Measurements from ENCODE around the gene ST8SIA2. TPM values are rescaled to one million over a fixed set of nuclear protein-coding genes. Genes with fewer than 3 reads are reported as not detected.

ST8SIA2 gene, protein sequence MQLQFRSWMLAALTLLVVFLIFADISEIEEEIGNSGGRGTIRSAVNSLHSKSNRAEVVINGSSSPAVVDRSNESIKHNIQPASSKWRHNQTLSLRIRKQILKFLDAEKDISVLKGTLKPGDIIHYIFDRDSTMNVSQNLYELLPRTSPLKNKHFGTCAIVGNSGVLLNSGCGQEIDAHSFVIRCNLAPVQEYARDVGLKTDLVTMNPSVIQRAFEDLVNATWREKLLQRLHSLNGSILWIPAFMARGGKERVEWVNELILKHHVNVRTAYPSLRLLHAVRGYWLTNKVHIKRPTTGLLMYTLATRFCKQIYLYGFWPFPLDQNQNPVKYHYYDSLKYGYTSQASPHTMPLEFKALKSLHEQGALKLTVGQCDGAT
- under 0.01 TPM in 1 of 2 replicates, not detected in the other for total RNA-seq

GRCh38 chr15:92393071-92393979, at the start of gene ST8SIA2:
TSS of gene ST8SIA2 (plus strand) at chr15:92393881. CDS start at chr15:92394065, 184 bp downstream.
- no peak within 1 kb of the TSS for H3K4me3 ChIP-seq (ENCODE audit: low read depth, low read length)
- no peak for DNase-seq (ENCODE audit: low read depth)
- TF ChIP-seq CTCF (IDR thresholded peaks at IDR 0.05; ENCODE audit: insufficient read depth, low read depth, low read length) = no peak

DNA sequence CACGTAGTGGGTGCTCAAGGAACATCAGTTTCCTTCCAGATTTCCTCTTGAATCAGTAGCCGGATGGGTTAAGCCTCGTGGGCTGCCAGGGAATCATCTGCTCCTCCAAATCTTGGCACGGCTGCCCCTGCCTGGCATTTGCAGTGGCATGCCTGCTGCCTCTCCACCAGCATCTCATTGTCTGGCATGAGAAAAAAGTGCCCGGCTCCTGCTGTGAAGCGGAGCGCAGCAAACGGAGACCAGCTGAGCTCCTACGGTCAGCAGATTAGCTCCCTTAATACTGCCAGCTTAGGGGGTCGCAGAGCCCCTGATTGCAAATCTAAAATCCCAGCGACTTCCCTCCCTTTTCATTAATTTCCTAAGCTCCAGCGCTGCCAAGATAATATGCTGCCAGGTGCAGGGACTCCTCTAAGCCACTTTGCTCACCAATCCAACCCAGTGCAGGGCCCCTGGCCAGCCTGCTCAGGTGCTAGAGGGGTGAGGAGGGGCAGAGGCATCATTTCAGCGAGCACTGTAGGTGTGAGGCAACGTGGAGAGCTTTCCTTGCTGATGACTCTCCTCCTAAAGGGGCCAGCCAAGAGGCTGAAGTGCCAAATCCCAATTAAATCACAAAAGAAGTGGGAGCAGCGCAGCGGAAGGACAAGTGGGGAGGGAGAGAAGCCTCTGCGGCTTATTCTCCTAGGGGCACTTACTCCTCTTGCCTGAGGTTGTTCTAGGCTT, 49.6 kb upstream of the ST8SIA2 start:
- DNase-seq (ENCODE audit: low read depth) = no peak
- H3K4me3 ChIP-seq (ENCODE audit: low read depth, low read length) = no peak overlapping the region
- TF ChIP-seq CTCF (IDR thresholded peaks at IDR 0.05; ENCODE audit: insufficient read depth, low read depth, low read length) = no peak

GRCh38 chr15:92346063-92346462, 47.6 kb upstream of the ST8SIA2 start:
- H3K4me3 ChIP-seq (ENCODE audit: low read depth, low read length) = no peak overlapping the region
- no peak for TF ChIP-seq CTCF (IDR thresholded peaks at IDR 0.05; ENCODE audit: insufficient read depth, low read depth, low read length)
- DNase-seq (ENCODE audit: low read depth) = no peak

DNA sequence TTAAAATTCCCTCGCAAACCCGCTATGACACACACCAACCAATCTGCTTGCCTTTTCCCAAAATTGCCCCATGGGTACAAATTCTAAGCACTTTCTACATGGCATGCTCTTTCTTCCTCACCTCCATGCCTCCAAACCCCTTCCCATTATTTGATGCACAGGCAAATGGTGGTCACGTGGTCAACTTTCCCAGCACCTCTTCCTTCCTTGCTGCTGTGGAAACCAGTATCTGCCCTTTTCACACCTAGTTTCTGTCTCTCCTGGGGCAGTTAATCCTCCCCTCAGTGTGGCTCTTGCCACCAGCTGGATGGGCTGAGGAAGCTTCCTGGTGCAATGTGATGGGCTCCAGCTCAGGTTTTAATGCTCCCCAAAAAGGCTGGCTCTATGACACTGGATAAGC, 38.4 kb upstream of the ST8SIA2 start:
- DNase-seq (ENCODE audit: low read depth) = no peak
- no peak for TF ChIP-seq CTCF (IDR thresholded peaks at IDR 0.05; ENCODE audit: insufficient read depth, low read depth, low read length)
- no peak overlapping the region for H3K4me3 ChIP-seq (ENCODE audit: low read depth, low read length)

GRCh38 chr15:92361321-92362000, 32.2 kb upstream of the ST8SIA2 start:
- TF ChIP-seq CTCF (IDR thresholded peaks at IDR 0.05; ENCODE audit: insufficient read depth, low read depth, low read length) = no peak
- no peak overlapping the region for H3K4me3 ChIP-seq (ENCODE audit: low read depth, low read length)

GRCh38 chr15:92362001-92362350, 31.7 kb upstream of the ST8SIA2 start:
- TF ChIP-seq CTCF (IDR thresholded peaks at IDR 0.05; ENCODE audit: insufficient read depth, low read depth, low read length) = no peak
- no peak for DNase-seq (ENCODE audit: low read depth)
- no peak overlapping the region for H3K4me3 ChIP-seq (ENCODE audit: low read depth, low read length)

More at GRCh38 chr15:92361321-92362000, 32.2 kb upstream of the ST8SIA2 start:
- no peak for DNase-seq (ENCODE audit: low read depth)
